Epithelial cell of esophagus (primary cell): ENCODE measurements around the gene STXBP2.

ENCODE experiments used
- DNase-seq: peaks from one replicate; pipeline ENCODE4 v3.0.0; 2010; ENCODE audit warnings: low read depth
- H3K4me3 ChIP-seq: 2 replicates; pipeline ENCODE4 v1.5.1; 2011; ENCODE audit warnings: mild to moderate bottlenecking, low read length, control low read depth
- TF ChIP-seq, protein P1 (sequence below): IDR thresholded peaks from 2 replicates; pipeline ENCODE4 v1.5.1; 2011; ENCODE audit warnings: low read depth, mild to moderate bottlenecking, low read length, control low read depth, inconsistent platforms; ENCODE audit not compliant: insufficient read depth; ENCODE audit errors: missing control alignments

STXBP2 gene

DNA sequence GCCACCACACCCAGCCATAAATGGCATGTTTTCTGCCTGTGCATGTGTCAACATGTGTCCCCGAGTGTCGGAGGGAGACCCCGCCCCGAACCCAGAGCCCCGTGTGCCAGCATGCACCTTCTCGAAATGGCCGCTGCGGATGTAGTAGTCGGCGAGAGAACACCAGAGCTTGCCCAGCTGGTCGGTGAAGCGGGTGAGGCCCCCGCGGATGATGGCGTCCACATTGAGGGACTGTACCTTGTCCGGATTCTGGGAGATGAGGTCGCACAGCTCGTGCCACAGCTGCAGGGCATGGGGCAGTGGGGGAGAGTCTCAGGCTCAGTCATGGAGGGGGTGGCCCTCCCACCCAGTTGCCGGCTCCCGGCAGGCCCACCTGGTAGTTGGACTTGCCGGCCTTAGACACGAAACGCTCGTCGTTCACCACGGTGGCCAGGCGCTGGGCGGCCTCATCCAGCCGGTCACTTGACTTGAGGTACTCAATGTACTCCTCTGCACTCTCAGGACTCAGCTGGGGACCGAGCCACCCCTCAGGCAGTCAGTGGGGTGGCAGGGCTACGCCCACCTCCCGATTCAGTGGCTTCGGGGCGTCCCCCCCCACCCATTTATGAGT, 11.0 kb upstream of the STXBP2 start:
- DNase-seq: no peak
- TF ChIP-seq, protein P1, sequence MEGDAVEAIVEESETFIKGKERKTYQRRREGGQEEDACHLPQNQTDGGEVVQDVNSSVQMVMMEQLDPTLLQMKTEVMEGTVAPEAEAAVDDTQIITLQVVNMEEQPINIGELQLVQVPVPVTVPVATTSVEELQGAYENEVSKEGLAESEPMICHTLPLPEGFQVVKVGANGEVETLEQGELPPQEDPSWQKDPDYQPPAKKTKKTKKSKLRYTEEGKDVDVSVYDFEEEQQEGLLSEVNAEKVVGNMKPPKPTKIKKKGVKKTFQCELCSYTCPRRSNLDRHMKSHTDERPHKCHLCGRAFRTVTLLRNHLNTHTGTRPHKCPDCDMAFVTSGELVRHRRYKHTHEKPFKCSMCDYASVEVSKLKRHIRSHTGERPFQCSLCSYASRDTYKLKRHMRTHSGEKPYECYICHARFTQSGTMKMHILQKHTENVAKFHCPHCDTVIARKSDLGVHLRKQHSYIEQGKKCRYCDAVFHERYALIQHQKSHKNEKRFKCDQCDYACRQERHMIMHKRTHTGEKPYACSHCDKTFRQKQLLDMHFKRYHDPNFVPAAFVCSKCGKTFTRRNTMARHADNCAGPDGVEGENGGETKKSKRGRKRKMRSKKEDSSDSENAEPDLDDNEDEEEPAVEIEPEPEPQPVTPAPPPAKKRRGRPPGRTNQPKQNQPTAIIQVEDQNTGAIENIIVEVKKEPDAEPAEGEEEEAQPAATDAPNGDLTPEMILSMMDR: no peak
- no peak overlapping the region for H3K4me3 ChIP-seq

GRCh38 chr19:7627166-7627565, 9.7 kb upstream of the STXBP2 start:
- TF ChIP-seq, protein P1: no peak
- no peak overlapping the region for H3K4me3 ChIP-seq
- DNase-seq: no peak

DNA sequence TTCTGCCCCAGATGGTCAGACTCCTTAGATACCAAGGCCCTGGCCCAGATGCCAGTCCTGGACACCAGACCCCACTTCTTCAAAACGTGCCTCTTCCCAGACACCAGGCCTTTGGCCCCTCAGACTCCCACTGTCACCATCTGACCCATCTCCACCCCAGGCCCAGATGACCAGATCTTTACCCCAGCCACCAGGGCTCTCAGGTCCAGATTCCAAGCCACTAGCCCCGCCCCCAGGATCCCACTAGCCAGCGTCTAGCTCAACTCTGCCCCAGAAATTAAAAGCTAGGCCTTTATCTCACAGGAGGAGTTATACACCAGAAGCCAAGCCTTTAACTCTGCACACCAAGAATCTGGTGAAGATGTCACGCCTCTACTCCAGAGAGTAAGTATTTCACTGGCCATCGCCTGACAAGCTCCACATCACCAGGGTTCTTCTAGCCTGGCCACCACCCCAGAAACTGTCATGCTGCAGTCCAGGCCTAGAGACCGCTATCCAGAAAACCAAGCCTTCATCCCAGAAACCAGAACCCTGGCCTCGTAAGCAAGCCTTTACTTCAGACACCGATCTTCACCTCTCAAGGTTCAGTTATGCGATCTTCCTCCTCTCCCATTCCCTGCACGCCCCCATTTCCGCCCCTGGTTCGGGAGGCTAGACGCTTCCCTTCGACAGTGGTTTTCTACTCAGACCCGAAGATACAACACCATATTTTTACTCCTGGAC, 8.2 kb upstream of the STXBP2 start:
- H3K4me3 ChIP-seq: peak overlapping the region; percentile 100
- TF ChIP-seq, protein P1: no peak
- DNase-seq: no peak

DNA sequence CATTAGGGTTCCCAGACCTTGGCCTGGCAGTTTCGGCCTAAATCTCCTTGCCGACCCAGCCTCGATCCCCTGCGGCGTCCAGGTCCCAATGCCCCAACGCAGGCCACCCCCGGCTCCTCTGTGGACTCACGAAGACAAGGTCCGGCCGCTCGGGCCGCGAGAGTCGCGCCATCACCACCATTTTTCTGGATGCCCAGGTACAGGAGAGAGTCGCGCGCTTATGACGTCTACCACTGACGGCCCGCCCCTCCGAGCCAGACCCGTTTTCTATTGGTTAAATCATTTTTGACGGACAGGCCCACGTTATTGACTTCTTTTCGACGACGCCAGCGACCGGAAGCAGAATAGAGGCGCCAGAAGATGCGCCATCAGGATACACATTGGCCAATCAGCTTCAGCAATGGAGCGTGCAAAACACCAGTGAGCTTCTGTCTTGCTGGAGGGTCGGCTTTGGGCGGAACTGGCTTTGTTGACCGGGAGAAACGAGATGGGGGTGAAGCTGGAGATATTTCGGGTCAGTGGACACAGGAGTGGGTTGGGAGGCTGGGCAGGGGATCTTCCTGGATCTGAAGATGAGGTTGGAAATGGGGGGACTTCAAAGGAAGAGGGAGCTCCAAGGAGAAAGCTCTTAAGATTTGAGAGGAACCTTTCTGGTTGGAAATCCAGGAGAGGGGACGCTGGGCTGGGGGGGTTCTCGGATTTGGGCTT, 7.4 kb upstream of the STXBP2 start, which contains the start of the genes PET100 and XAB2:
Gene PET100, plus strand, starts transcription at position 447 of the 708 bp plus-strand sequence. Its CDS starts 41 bp downstream, at position 488.
Gene XAB2, minus strand, starts transcription at position 199 of the 708 bp plus-strand sequence. Its CDS starts 18 bp downstream, at position 181.
- peak within 1 kb of the TSS; percentile 100 for H3K4me3 ChIP-seq
- peak; percentile 99 for DNase-seq
- TF ChIP-seq, protein P1: no peak

GRCh38 chr19:7631577-7631976, 5.3 kb upstream of the STXBP2 start:
- no peak overlapping the region for H3K4me3 ChIP-seq
- TF ChIP-seq, protein P1: no peak
- DNase-seq: no peak

GRCh38 chr19:7632340-7633203, 4.3 kb upstream of the STXBP2 start:
- no peak for DNase-seq
- H3K4me3 ChIP-seq: no peak overlapping the region
- TF ChIP-seq, protein P1: no peak
